A673 (cell line): ENCODE data around the gene HOXC13.

ENCODE experiments used
- EZH2 ChIP-seq: fragments of 200-600 bp; sonication (generic); IDR thresholded peaks from 2 replicates; pipeline ENCODE4 v1.6.1; 2017; ENCODE audit warnings: borderline replicate concordance, low read depth, mild to moderate bottlenecking, mixed read lengths, antibody characterized with exemption, low read length; ENCODE audit not compliant: poor library complexity, severe bottlenecking
- TF ChIP-seq, protein P1 (sequence below): fragments of 300-800, 200-600 bp; sonication (generic); conservative IDR thresholded peaks from 2 replicates; pipeline ENCODE4 v1.5.1; 2017; ENCODE audit warnings: low read depth, mild to moderate bottlenecking, antibody characterized with exemption, low read length, moderate library complexity, mixed read lengths

GRCh38 chr12:53985692-53985993 is 47.0 kb downstream of the HOXC13 start:
- TF ChIP-seq, protein P1, sequence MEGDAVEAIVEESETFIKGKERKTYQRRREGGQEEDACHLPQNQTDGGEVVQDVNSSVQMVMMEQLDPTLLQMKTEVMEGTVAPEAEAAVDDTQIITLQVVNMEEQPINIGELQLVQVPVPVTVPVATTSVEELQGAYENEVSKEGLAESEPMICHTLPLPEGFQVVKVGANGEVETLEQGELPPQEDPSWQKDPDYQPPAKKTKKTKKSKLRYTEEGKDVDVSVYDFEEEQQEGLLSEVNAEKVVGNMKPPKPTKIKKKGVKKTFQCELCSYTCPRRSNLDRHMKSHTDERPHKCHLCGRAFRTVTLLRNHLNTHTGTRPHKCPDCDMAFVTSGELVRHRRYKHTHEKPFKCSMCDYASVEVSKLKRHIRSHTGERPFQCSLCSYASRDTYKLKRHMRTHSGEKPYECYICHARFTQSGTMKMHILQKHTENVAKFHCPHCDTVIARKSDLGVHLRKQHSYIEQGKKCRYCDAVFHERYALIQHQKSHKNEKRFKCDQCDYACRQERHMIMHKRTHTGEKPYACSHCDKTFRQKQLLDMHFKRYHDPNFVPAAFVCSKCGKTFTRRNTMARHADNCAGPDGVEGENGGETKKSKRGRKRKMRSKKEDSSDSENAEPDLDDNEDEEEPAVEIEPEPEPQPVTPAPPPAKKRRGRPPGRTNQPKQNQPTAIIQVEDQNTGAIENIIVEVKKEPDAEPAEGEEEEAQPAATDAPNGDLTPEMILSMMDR: no peak
- TF ChIP-seq EZH2: no peak
